Ovary (tissue), 3 donors: Measurements from ENCODE around the gene VDR.

Experiments
- CTCF ChIP-seq, 3 donors: fragments of 450-650 bp in 2 of 3; fragments of 200-600 bp in 1 of 3; IDR thresholded peaks; one replicate each; pipeline versions ENCODE4 v1.5.1 to v1.8.0; 2016 to 2022; ENCODE audit warnings: antibody characterized with exemption in 3 of 3, mild to moderate bottlenecking in 1 of 3
- EP300 ChIP-seq: sonication (generic); formaldehyde crosslinking; IDR thresholded peaks from one replicate; pipeline ENCODE4 v1.6.1; 2017; ENCODE audit warnings: antibody characterized with exemption
- donor health status: DM: no; HTN: no; CAD: no.

- no peak for TF ChIP-seq CTCF (IDR thresholded peaks at IDR 0.05)
- no peak for TF ChIP-seq EP300
Observed at GRCh38 chr12:47939009-47939601, 34.3 kb upstream of the VDR start.
